Neutrophil (primary cell): ENCODE data around the gene B3GNT7.

Experiments
- H3K27ac ChIP-seq: fragments of 200-600 bp; sonication (generic); 2 replicates; pipeline ENCODE4 v1.5.1; 2016; ENCODE audit warnings: mild to moderate bottlenecking, moderate library complexity
- H3K27me3 ChIP-seq: fragments of 200-600 bp; sonication (generic); 2 replicates; pipeline ENCODE4 v1.6.0; 2016; ENCODE audit warnings: mild to moderate bottlenecking
- H3K36me3 ChIP-seq: fragments of 200-600 bp; sonication (generic); 2 replicates; pipeline ENCODE4 v1.5.1; 2017
- H3K4me1 ChIP-seq, 2 experiments: fragments of 200-600 bp in 1 of 2; sonication (generic) in 1 of 2; 1 replicate in 1 of 2; 2 replicates in 1 of 2; pipeline versions ENCODE4 v1.5.1 to v1.6.1; 2013 to 2016; ENCODE audit warnings: low read depth in 1 of 2, low read length in 1 of 2, mild to moderate bottlenecking in 1 of 2, moderate library complexity in 1 of 2; ENCODE audit not compliant: control insufficient read depth in 1 of 2, insufficient read depth in 1 of 2
- H3K4me3 ChIP-seq, 2 experiments: fragments of 200-600 bp in 1 of 2; sonication (generic) in 1 of 2; 1 replicate in 1 of 2; 2 replicates in 1 of 2; pipeline ENCODE4 v1.5.1; 2013 to 2016; ENCODE audit warnings: low read depth in 1 of 2, low read length in 1 of 2, mild to moderate bottlenecking in 1 of 2, moderate library complexity in 1 of 2
- H3K9me3 ChIP-seq: fragments of 200-600 bp; sonication (generic); 2 replicates; pipeline ENCODE4 v1.5.1; 2016
- CTCF ChIP-seq: fragments of 200-600 bp; sonication (generic); IDR thresholded peaks from 2 replicates; pipeline ENCODE4 v1.5.1; 2016; ENCODE audit warnings: antibody characterized with exemption

Gene B3GNT7

GRCh38 chr2:231379266-231380215 is 16.0 kb upstream of the B3GNT7 start:
- no peak overlapping the region for H3K4me3 ChIP-seq
- no peaks in the 10 kb centered on the region for H3K9me3 ChIP-seq
- no peak overlapping the region for H3K27ac ChIP-seq
- no peak for TF ChIP-seq CTCF
- no peaks in the 10 kb centered on the region for H3K4me1 ChIP-seq
- no peaks in the 10 kb centered on the region for H3K27me3 ChIP-seq
- no peaks in the 10 kb centered on the region for H3K36me3 ChIP-seq

- H3K4me1 ChIP-seq, result no peaks in the 10 kb centered on the region
- H3K27me3 ChIP-seq, result no peaks in the 10 kb centered on the region
- H3K9me3 ChIP-seq, result no peaks in the 10 kb centered on the region
- H3K4me3 ChIP-seq, result no peak overlapping the region
- no peaks in the 10 kb centered on the region for H3K36me3 ChIP-seq
- no peak overlapping the region for H3K27ac ChIP-seq
- no peak for TF ChIP-seq CTCF
Observed at GRCh38 chr2:231380307-231380706, 15.2 kb upstream of the B3GNT7 start.

- Histone ChIP-seq H3K4me3 (no peak overlapping the region), H3K9me3 (no peaks in the 10 kb centered on the region), H3K36me3 (no peaks in the 10 kb centered on the region), H3K4me1 (no peaks in the 10 kb centered on the region), H3K27ac (no peak overlapping the region), H3K27me3 (no peaks in the 10 kb centered on the region)
- no peak for TF ChIP-seq CTCF
Observed at GRCh38 chr2:231380991-231381847, 14.3 kb upstream of the B3GNT7 start.

- TF ChIP-seq CTCF, result no peak
- Histone ChIP-seq H3K9me3 (no peaks in the 10 kb centered on the region), H3K27ac (no peak overlapping the region)
Observed at GRCh38 chr2:231382116-231382515, 13.4 kb upstream of the B3GNT7 start.

GRCh38 chr2:231383416-231384108 is 11.9 kb upstream of the B3GNT7 start:
- Histone ChIP-seq H3K27me3 (no peaks in the 10 kb centered on the region), H3K27ac (no peak overlapping the region), H3K4me3 (no peak overlapping the region), H3K9me3 (no peaks in the 10 kb centered on the region), H3K4me1 (peaks cover 4 to 5% of the 10 kb centered on the region in 2 experiments), H3K36me3 (no peaks in the 10 kb centered on the region)
- TF ChIP-seq CTCF, result no peak

More at GRCh38 chr2:231382116-231382515, 13.4 kb upstream of the B3GNT7 start:
- Histone ChIP-seq H3K27me3 (no peaks in the 10 kb centered on the region), H3K4me1 (no peaks in the 10 kb centered on the region), H3K4me3 (no peak overlapping the region), H3K36me3 (no peaks in the 10 kb centered on the region)
